ENCODE data around the gene TRIM65. TPM values are rescaled to one million over a fixed set of nuclear protein-coding genes. Genes with fewer than 3 reads are reported as not detected.

The TRIM65 gene
- total and polyA plus RNA-seq, 3 donors from 2014 or later = 8.6 to 25.5 (median 23.4) TPM

DNA sequence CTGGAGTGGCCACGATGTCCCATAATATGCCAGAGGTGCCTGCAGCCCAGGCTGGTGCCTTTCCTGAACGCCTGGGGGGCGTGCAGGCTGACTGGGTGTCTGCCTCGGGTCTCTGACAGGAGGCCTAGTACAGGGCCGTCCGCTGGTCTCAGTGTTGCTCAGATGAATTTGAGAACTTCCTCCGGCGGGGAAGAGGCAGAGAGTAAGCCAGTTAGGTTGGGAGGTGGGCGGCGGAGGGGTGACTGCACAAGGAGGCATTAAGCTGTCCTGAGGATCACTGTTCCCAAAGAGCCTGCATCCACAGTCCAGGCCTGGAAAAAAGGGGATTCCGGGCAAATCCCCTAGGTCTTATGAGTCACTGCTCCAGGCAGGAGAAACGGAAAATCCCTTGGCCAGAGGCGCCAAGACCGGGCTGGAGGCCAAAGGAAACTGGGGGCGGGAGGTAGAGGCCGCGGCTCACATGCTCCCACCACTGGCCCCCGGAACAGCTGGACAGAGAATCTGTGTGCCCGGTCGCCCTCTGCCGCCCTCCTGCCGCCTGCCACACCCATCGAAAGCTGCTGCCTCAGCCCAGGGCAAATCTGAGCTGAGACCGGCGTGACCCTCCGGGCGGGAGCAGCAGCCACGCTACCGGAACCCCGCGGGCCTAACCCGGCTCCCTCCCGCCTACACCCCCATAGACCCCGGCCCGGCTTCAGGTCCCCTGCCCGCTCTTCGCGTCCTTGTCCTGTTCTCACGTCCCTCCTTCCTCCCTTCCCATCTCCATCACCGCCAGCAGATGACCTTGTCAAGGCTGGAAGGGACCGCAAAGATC is 19.6 kb downstream of the TRIM65 start:
- peak; percentile 94 for DNase-seq
- H3K9me3 ChIP-seq = no peaks in the 10 kb centered on the region
- H3K36me3 ChIP-seq (ENCODE audit: low read depth, missing control alignments) = no peaks in the 10 kb centered on the region
- H3K27me3 ChIP-seq = no peaks in the 10 kb centered on the region
- peak overlapping the region; percentile 62 to 76 for H3K4me3 ChIP-seq
- H3K27ac ChIP-seq = peak overlapping the region; percentile 90 to 91
- WGBS, 2 donors = 0 to 4% methylated on average over 19 to 41 of the region's 41 CpGs
- H3K4me1 ChIP-seq = peaks cover 53% of the 10 kb centered on the region
- intact Hi-C loops (cut with DNase I; ENCODE audit: low total_unique reads) = no loop called here
- TF ChIP-seq POLR2A (IDR thresholded peaks at IDR 0.05) = no peak
- TF ChIP-seq, protein P1, sequence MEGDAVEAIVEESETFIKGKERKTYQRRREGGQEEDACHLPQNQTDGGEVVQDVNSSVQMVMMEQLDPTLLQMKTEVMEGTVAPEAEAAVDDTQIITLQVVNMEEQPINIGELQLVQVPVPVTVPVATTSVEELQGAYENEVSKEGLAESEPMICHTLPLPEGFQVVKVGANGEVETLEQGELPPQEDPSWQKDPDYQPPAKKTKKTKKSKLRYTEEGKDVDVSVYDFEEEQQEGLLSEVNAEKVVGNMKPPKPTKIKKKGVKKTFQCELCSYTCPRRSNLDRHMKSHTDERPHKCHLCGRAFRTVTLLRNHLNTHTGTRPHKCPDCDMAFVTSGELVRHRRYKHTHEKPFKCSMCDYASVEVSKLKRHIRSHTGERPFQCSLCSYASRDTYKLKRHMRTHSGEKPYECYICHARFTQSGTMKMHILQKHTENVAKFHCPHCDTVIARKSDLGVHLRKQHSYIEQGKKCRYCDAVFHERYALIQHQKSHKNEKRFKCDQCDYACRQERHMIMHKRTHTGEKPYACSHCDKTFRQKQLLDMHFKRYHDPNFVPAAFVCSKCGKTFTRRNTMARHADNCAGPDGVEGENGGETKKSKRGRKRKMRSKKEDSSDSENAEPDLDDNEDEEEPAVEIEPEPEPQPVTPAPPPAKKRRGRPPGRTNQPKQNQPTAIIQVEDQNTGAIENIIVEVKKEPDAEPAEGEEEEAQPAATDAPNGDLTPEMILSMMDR (IDR thresholded peaks at IDR 0.05) = peak in 1 of 3 experiments; percentile 2

DNA sequence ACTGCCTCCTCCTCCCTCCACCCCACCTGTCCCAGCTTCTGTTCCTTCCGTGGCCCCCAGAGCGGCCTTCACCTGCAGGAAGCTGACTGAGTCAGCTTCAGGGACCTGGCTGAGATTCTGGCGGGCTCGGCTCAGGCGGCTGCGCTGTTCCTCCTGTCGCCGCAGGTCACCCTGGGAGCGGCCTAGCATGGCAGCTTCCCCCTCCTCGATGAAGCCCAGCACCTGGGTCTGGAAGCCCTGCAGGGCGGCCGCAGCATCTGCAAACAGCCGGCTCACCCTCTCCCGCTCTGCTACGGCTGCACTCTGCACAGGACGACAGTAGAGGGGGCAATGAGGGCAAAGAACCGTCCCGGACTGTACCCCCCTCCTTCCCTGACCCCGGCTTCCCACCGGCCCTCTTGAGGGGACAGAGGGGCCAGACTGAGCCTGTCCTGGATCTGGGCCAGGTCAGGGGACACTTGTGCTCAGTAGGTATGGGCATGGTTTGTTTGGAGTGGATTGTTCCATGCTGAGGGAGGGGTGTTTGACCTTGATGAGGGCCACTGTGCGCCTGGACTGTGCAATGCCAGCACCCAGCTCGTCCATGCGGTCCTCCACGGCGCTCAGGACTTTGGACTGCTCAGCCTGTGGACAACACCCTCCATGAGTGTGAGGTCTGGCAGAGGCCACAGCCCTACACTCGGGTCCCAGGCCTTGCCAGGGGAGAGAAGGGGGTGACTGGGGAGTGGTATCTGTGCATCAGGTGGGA is 20.4 kb downstream of the TRIM65 start:
- TF ChIP-seq, protein P1 (IDR thresholded peaks at IDR 0.05) = no peak
- TF ChIP-seq POLR2A (IDR thresholded peaks at IDR 0.05) = no peak
- intact Hi-C loops (cut with DNase I; ENCODE audit: low total_unique reads) = no loop called here
- Histone ChIP-seq H3K27me3 (no peaks in the 10 kb centered on the region), H3K9me3 (no peaks in the 10 kb centered on the region), H3K4me3 (peak overlapping the region in 1 of 2 donors; percentile 76), H3K4me1 (peaks cover 56% of the 10 kb centered on the region), H3K27ac (peak overlapping the region; percentile 90 to 91), H3K36me3 (ENCODE audit: low read depth, missing control alignments) (no peaks in the 10 kb centered on the region)
- no peak for DNase-seq
- 0 to 36% methylated on average over 1 to 25 of the region's 26 CpGs for WGBS, 2 donors

DNA sequence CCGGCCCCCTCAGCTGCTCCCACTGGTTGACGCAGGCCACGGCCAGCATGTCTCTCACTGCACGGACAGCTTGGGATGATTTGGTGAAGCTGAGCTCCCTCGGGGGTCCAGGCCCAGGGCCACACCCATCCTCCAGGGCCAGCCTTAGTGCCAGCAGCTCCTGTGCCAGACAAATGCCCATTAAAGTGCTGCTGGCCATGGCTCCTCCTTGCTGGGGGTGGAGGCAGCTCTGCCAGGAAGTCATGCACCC is 20.9 kb downstream of the TRIM65 start:
- no peak overlapping the region for H3K4me3 ChIP-seq
- no peaks in the 10 kb centered on the region for H3K9me3 ChIP-seq
- peak overlapping the region; percentile 90 to 91 for H3K27ac ChIP-seq
- H3K4me1 ChIP-seq = peaks cover 58% of the 10 kb centered on the region
- TF ChIP-seq POLR2A (IDR thresholded peaks at IDR 0.05) = no peak
- TF ChIP-seq, protein P1 (IDR thresholded peaks at IDR 0.05) = no peak
- H3K36me3 ChIP-seq (ENCODE audit: low read depth, missing control alignments) = no peaks in the 10 kb centered on the region
- 66% methylated on average over 5 of the region's 5 CpGs; no CpG with 5 or more reads in 1 of the 2 donors for WGBS, 2 donors
- DNase-seq = peak; percentile 63
- no peaks in the 10 kb centered on the region for H3K27me3 ChIP-seq
- intact Hi-C loops (cut with DNase I; ENCODE audit: low total_unique reads) = no loop called here

DNA sequence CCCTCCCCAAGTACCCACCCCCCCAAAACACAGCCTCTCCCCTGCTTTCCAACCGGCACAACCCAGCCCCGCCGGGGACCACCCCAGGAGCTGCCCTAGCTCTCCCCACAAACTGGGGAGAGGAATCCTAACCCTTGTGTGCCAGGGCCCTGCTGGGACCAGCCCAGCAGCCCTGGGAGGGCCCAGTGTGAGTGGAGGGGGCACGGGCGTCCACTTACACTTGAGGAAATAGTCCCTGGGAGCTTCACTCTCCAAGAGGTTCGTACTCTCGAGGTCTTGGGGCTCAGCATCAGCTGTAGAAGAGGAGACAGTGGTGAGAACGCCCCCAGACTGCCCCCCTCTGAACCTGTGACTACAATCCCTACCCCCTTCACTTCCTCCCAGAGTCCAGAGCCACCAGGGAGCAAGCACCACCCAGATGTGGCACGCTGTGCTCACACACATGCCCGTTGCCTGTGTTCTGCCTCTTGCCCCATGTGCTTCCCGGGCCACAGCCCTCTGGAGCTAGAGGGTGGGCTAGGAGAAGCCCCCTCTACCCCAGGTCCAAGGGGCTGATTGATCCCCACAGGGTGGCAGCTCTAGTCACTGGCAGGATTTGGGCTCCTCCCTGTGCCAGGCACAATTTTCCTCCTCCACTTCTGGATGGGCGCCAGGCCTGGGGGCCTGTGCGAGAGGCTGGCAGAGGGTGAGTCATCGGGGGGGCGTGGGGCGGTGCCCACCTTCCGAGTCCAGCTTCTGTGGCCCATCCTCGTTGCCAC is 21.4 kb downstream of the TRIM65 start:
- no peak for TF ChIP-seq POLR2A (IDR thresholded peaks at IDR 0.05)
- TF ChIP-seq, protein P1 (IDR thresholded peaks at IDR 0.05) = no peak
- Histone ChIP-seq H3K4me3 (no peak overlapping the region), H3K36me3 (ENCODE audit: low read depth, missing control alignments) (no peaks in the 10 kb centered on the region), H3K9me3 (no peaks in the 10 kb centered on the region), H3K4me1 (peaks cover 62% of the 10 kb centered on the region), H3K27ac (peak overlapping the region; percentile 90 to 91), H3K27me3 (no peaks in the 10 kb centered on the region)
- whole genome bisulfite sequencing, 2 donors = 73% methylated on average over 9 to 18 of the region's 18 CpGs
- intact Hi-C loops (cut with DNase I; ENCODE audit: low total_unique reads) = no loop called here
- DNase-seq = peak; percentile 64
